ENCODE results near the gene ARHGEF10L. TPM values are rescaled to one million over a fixed set of nuclear protein-coding genes. Genes with fewer than 3 reads are reported as not detected.

The ARHGEF10L gene
- total RNA-seq, 2 experiments from 2014 or later: not detected

- DNase-seq (no peak), ATAC-seq (no peak)
- H3K36me3 Mint-ChIP-seq (ENCODE audit: low read depth): no peaks in the 10 kb centered on the region
- peaks cover 7% of the 10 kb centered on the region for H3K4me1 Mint-ChIP-seq (ENCODE audit: low read depth)
- H3K27me3 Mint-ChIP-seq (ENCODE audit: low read depth): no peaks in the 10 kb centered on the region
- ChIA-PET POLR2A (no interaction called here), CTCF (no interaction called here)
- H3K4me3 Mint-ChIP-seq: no peak overlapping the region
- no peaks in the 10 kb centered on the region for H3K9me3 Mint-ChIP-seq (ENCODE audit: insufficient read depth)
- no peak overlapping the region for H3K27ac Mint-ChIP-seq
Measured at GRCh38 chr1:17697458-17697857, 158.0 kb downstream of the ARHGEF10L start.

DNA sequence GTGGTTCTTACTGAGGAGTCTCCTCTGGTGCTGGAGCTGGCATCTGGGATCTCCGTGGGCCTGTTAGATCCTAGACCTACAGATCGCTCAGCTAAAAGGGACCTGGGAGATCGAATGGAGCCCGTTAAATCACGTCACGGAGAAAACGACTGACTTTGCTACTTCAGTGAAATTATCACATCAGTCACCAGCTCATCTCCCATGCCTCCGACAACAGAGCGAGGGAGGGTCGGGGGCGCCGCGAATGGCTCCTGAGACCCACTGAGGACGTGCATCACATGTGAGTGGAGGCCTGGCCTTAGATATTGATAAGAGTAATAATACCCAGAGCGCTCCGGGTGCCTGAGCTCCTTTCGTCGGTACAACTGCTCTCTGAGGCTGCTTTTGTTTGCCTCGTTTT, 160.1 kb downstream of the ARHGEF10L start:
- Mint-ChIP-seq H3K4me3 (no peak overlapping the region), H3K9me3 (ENCODE audit: insufficient read depth) (no peaks in the 10 kb centered on the region), H3K27ac (no peak overlapping the region), H3K27me3 (ENCODE audit: low read depth) (no peaks in the 10 kb centered on the region), H3K4me1 (ENCODE audit: low read depth) (peaks cover 7% of the 10 kb centered on the region), H3K36me3 (ENCODE audit: low read depth) (no peaks in the 10 kb centered on the region)
- ATAC-seq (no peak), DNase-seq (no peak)
- ChIA-PET POLR2A (no interaction called here), CTCF (no interaction called here)

DNA sequence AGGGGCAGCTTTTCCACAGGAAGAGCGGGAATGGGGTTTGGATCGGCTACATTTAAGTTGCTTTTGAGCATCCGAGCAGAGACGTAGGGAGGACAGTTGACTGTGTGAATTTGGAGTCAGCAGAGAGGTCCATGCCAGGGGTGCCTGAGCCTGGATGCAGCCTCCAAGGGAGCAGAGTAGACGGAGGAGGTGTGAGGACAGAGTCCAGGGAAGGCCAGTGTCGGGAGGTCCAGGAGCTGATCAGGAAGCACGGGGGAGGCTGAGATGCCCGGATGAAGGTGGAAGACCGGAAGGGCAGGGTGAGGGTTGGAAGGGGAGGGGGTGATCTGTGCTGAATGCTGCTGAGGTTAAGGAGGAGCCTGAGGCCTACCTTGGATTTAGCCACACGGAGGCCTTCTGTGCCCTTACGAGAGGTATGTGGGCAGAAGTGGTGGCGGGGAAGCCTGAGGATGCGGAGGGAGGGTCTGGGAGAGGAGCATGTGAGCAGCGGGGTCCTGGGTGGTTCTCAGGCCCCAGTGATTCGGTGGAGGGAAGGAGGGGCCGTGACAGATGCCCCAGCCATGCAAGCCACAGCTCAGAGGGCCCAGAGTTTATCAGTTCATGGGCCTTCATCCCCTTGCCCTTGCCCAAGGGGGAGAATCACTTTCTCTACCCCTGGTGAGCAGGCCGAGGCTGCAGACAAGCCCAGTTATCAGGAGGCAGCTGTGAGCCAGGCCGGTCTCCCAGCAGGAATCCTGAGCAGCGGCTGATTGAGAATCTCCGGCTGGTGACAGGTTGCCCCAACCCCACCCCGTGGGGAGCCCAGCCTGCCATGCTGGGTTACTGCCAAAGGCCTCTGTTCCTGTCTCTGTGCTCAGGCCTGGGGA, 161.7 kb downstream of the ARHGEF10L start:
- Mint-ChIP-seq H3K27ac (no peak overlapping the region), H3K4me3 (no peak overlapping the region), H3K36me3 (ENCODE audit: low read depth) (no peaks in the 10 kb centered on the region), H3K4me1 (ENCODE audit: low read depth) (peaks cover 7% of the 10 kb centered on the region), H3K27me3 (ENCODE audit: low read depth) (no peaks in the 10 kb centered on the region), H3K9me3 (ENCODE audit: insufficient read depth) (no peaks in the 10 kb centered on the region)
- ATAC-seq: no peak
- CTCF ChIA-PET: no interaction called here
- POLR2A ChIA-PET: no interaction called here
- DNase-seq: no peak

GRCh38 chr1:17704176-17704575, 164.7 kb downstream of the ARHGEF10L start:
- Mint-ChIP-seq H3K4me1 (ENCODE audit: low read depth) (no peaks in the 10 kb centered on the region), H3K36me3 (ENCODE audit: low read depth) (no peaks in the 10 kb centered on the region), H3K9me3 (ENCODE audit: insufficient read depth) (no peaks in the 10 kb centered on the region), H3K27ac (no peak overlapping the region), H3K4me3 (no peak overlapping the region), H3K27me3 (ENCODE audit: low read depth) (no peaks in the 10 kb centered on the region)
- POLR2A ChIA-PET: no interaction called here
- CTCF ChIA-PET: no interaction called here
- no peak for DNase-seq
- no peak for ATAC-seq

DNA sequence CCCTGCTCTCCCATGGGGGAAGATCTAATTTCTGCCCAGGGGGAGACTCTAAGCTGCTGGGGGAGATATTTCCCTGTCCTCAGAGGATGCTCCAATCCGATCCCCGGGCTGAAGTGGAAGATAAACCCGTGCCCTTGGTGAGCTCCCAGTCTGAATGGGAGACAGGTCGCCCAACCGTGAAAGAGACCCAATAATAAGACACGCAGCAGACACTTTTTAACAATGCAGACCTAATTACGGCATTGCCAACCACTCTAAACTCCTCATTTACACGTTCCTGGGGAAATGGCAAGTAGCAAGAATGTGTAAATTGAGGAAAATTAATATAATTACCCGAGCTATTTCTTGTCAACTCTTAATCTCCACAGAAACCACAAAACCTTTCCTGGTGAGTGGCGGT, 166.9 kb downstream of the ARHGEF10L start:
- ATAC-seq (no peak), DNase-seq (no peak)
- H3K4me1 Mint-ChIP-seq (ENCODE audit: low read depth): no peaks in the 10 kb centered on the region
- H3K27me3 Mint-ChIP-seq (ENCODE audit: low read depth): no peaks in the 10 kb centered on the region
- no peak overlapping the region for H3K4me3 Mint-ChIP-seq
- ChIA-PET CTCF (no interaction called here), POLR2A (no interaction called here)
- no peaks in the 10 kb centered on the region for H3K9me3 Mint-ChIP-seq (ENCODE audit: insufficient read depth)
- H3K36me3 Mint-ChIP-seq (ENCODE audit: low read depth): no peaks in the 10 kb centered on the region
- H3K27ac Mint-ChIP-seq: no peak overlapping the region

DNA sequence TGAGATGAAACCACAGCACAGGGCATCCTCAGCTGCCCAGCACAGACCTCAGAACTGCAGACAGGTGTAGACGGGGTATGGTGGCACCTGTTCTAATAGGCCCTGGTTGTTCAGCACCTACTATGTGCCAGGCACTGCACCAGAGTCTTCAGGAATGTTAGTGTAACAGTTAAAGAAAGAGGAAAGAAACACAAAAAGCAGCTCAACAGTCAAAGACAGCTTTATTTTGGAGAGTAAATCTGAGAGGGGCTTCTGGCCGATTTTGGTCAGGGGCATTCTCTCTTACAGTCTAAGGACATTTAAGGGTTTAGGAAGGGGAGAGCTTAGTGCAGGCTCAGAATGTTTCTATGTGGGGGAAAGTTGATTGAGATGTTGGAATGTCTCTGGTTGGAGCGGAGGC, 170.5 kb downstream of the ARHGEF10L start:
- Mint-ChIP-seq H3K4me1 (ENCODE audit: low read depth) (no peaks in the 10 kb centered on the region), H3K27ac (no peak overlapping the region), H3K4me3 (no peak overlapping the region), H3K9me3 (ENCODE audit: insufficient read depth) (no peaks in the 10 kb centered on the region), H3K27me3 (ENCODE audit: low read depth) (no peaks in the 10 kb centered on the region), H3K36me3 (ENCODE audit: low read depth) (no peaks in the 10 kb centered on the region)
- ChIA-PET POLR2A (no interaction called here), CTCF (no interaction called here)
- DNase-seq: no peak
- no peak for ATAC-seq

- ChIA-PET CTCF (no interaction called here), POLR2A (no interaction called here)
- Mint-ChIP-seq H3K4me3 (no peak overlapping the region), H3K27ac (no peak overlapping the region), H3K9me3 (ENCODE audit: insufficient read depth) (no peaks in the 10 kb centered on the region), H3K36me3 (ENCODE audit: low read depth) (no peaks in the 10 kb centered on the region), H3K27me3 (ENCODE audit: low read depth) (no peaks in the 10 kb centered on the region), H3K4me1 (ENCODE audit: low read depth) (no peaks in the 10 kb centered on the region)
- ATAC-seq (no peak), DNase-seq (no peak)
Measured at GRCh38 chr1:17710889-17711576, 171.5 kb downstream of the ARHGEF10L start.

DNA sequence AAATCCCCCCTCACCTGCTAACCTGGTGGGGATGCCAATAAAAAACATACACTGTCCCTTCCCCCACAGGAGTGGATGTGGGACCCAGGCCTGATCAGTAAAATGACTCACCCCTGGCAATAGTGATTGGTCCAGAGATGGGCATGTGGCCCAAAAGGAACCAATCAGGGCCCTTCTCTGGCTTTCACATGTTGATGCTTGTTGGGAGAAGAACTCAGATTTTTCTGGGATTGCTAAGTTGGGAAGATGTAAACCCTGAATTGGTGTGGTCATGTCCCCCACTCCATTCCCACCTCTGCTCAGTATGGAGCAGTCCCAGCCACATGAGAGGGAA, 172.0 kb downstream of the ARHGEF10L start:
- ATAC-seq (no peak), DNase-seq (no peak)
- CTCF ChIA-PET: no interaction called here

GRCh38 chr1:17711941-17712340, 172.4 kb downstream of the ARHGEF10L start:
- CTCF ChIA-PET: no interaction called here
- H3K4me3 Mint-ChIP-seq: no peak overlapping the region
- POLR2A ChIA-PET: no interaction called here
- no peaks in the 10 kb centered on the region for H3K9me3 Mint-ChIP-seq (ENCODE audit: insufficient read depth)
- DNase-seq (no peak), ATAC-seq (no peak)
- H3K27ac Mint-ChIP-seq: no peak overlapping the region
- H3K36me3 Mint-ChIP-seq (ENCODE audit: low read depth): no peaks in the 10 kb centered on the region
- H3K27me3 Mint-ChIP-seq (ENCODE audit: low read depth): no peaks in the 10 kb centered on the region
- no peaks in the 10 kb centered on the region for H3K4me1 Mint-ChIP-seq (ENCODE audit: low read depth)

More for the DNA sequence above, 172.0 kb downstream of the ARHGEF10L start:
- Mint-ChIP-seq H3K9me3 (ENCODE audit: insufficient read depth) (no peaks in the 10 kb centered on the region), H3K27ac (no peak overlapping the region), H3K36me3 (ENCODE audit: low read depth) (no peaks in the 10 kb centered on the region), H3K4me1 (ENCODE audit: low read depth) (no peaks in the 10 kb centered on the region), H3K4me3 (no peak overlapping the region), H3K27me3 (ENCODE audit: low read depth) (no peaks in the 10 kb centered on the region)
- POLR2A ChIA-PET: no interaction called here

- ChIA-PET CTCF (no interaction called here), POLR2A (no interaction called here)
- no peaks in the 10 kb centered on the region for H3K9me3 Mint-ChIP-seq (ENCODE audit: insufficient read depth)
- no peaks in the 10 kb centered on the region for H3K27me3 Mint-ChIP-seq (ENCODE audit: low read depth)
- ATAC-seq: no peak
- H3K27ac Mint-ChIP-seq: no peak overlapping the region
- H3K4me1 Mint-ChIP-seq (ENCODE audit: low read depth): no peaks in the 10 kb centered on the region
- no peak for DNase-seq
- no peak overlapping the region for H3K4me3 Mint-ChIP-seq
- no peaks in the 10 kb centered on the region for H3K36me3 Mint-ChIP-seq (ENCODE audit: low read depth)
Measured at GRCh38 chr1:17713993-17714392, 174.5 kb downstream of the ARHGEF10L start.

GRCh38 chr1:17717594-17718535, 178.4 kb downstream of the ARHGEF10L start:
- no peak for DNase-seq
- POLR2A ChIA-PET: no interaction called here
- Mint-ChIP-seq H3K36me3 (ENCODE audit: low read depth) (no peaks in the 10 kb centered on the region), H3K4me1 (ENCODE audit: low read depth) (no peaks in the 10 kb centered on the region), H3K9me3 (ENCODE audit: insufficient read depth) (no peaks in the 10 kb centered on the region), H3K27me3 (ENCODE audit: low read depth) (no peaks in the 10 kb centered on the region), H3K4me3 (no peak overlapping the region), H3K27ac (no peak overlapping the region)
- ATAC-seq: no peak
- CTCF ChIA-PET: no interaction called here

DNA sequence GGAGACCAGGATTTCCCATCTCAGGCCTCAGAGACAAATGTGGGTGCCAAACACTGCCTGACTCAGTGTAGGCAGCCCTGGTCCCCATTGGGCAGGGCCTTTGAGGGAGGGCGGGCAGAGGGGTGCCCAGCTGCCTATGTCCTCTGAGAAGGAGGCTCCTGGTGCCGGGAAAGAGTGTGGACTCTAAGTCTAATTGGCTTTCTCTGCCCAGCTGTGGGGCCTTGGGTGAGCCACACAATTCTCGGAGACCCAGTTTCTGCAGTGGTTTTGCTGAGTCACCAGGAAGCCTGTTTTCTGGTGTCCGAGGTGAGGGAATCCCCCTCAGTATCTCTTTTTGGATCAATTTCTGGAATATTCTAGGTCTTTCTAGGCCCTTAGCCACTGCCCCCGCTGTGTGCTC, 180.4 kb downstream of the ARHGEF10L start:
- no peaks in the 10 kb centered on the region for H3K9me3 Mint-ChIP-seq (ENCODE audit: insufficient read depth)
- H3K27me3 Mint-ChIP-seq (ENCODE audit: low read depth): no peaks in the 10 kb centered on the region
- ChIA-PET POLR2A (no interaction called here), CTCF (no interaction called here)
- ATAC-seq (no peak), DNase-seq (no peak)
- no peak overlapping the region for H3K27ac Mint-ChIP-seq
- no peak overlapping the region for H3K4me3 Mint-ChIP-seq
- H3K4me1 Mint-ChIP-seq (ENCODE audit: low read depth): no peaks in the 10 kb centered on the region
- H3K36me3 Mint-ChIP-seq (ENCODE audit: low read depth): no peaks in the 10 kb centered on the region
